SKM-1 treated with dmso at 0.1 percent for 144 hours (cell line): ENCODE results near the gene CDC27.
A peak's percentile ranks its signal among the peaks of the same experiment; 100 is the strongest.
"Not testable (repeated sequence)": the region's sequence is repeated elsewhere in the genome, so short reads cannot be mapped to it uniquely, and the experiment has no call there.

Experiments
- DNase-seq: peaks from one replicate; lab custom pipeline; 2025; ENCODE audit not compliant: unreplicated experiment; lab: John Stamatoyannopoulos, UW

The CDC27 gene

GRCh38 chr17:47145351-47145750 is 43.7 kb downstream of the CDC27 start:
- no peak for DNase-seq

DNA sequence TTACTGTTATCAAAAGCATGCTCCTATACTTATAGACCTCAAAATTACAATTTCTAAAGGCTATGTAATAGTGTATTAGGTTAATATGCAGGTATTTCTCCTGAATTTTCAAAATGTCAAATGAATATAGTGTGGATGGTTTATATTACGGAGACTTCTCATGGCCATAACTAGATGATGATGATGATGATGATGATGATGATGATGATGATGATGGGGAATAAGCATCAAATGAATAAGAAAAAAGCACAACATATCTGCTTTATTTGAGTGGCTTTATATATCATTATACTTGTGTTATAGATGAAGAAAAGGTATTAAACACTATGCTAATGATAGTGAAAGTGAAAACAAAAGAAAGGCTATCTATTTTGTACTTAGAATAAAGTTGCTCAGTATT is 53.9 kb downstream of the CDC27 start:
- no peak for DNase-seq

- DNase-seq, result not testable (repeated sequence)
Observed at GRCh38 chr17:47134354-47134753, 54.7 kb downstream of the CDC27 start.

DNA sequence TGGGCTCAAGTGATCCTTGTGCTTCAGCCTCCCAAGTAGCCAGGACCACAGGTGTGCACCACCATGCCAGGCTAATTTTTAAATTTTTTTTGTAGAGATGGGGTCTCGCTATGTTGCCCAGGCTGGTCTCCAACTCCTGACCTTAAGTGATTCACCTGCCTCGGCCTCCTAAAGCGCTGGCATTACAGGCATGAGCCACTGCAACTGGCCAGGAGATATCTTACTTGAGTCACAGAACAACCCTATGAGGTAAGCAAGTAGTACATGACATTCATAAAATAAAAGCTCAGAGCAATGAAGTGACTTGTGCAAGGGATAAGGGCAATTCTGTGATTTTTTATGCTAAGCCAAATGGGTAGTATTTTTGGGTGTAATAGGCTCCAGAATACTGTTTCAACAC is 57.3 kb downstream of the CDC27 start:
- DNase-seq, result no peak

- DNase-seq, result not testable (repeated sequence)
Observed at GRCh38 chr17:47126835-47127234, 62.3 kb downstream of the CDC27 start.

GRCh38 chr17:47123262-47123661 is 65.8 kb downstream of the CDC27 start:
- not testable (repeated sequence) for DNase-seq

DNA sequence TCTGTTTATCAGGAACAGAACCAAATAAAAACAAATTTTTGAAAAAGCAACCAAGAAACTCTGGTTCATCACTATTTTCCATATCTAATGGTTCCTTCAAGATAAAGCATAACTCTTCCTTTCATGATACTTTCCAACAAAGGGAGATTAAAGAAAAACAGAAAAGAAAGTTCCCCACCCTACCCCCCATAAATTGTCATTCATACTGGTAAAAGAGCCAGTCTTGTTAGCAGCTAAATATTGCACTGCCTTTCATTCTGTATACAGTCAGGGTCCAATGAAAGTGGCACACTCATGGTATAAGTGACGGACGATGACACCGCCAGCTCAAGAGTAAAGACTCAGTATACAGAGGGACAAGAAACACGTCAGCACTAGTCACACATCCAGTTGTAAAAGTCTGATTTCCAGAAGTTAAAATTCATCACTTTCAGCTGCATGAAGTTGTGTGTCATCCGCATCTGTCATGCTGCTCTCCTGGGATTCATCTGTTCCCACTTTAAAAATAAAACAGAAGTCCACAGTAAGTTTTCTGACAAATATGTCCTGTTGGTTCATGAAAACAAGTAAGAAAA is 68.5 kb downstream of the CDC27 start:
- no peak for DNase-seq

DNA sequence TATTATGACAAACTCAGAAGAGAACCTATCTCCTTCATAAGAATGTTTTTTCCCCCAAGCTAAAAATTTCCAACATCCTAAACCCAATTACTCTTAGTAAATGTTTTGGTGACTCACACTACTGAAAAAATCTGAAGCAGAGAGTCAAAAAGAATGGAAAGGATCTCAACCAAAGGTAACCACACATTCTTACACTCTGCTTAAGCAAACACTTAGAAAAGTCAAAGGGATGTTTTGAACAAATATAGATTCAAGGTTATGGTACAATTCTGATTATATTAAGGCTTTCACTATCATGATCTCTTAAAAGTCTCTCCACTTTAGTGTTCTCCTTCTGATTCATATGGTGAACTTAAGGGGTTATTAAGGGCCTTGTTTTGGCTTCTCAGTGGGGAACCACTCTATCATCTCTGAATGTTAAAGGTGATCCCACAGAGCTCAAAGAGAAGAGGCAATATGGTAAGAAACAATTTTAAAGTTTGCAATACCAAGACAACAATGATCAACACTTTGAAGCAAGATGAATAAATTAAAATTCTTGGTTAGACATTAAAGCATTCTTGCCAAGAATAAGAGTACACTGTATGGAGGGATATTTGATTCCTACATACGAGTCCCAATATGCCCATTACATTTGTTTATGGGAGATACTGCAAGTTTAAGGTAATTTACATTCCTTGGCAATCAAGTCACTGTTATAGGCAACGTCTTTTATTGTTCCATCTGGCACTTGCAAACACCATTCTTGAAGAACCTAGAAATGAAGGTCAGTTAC is 69.2 kb downstream of the CDC27 start:
- DNase-seq, result no peak

DNA sequence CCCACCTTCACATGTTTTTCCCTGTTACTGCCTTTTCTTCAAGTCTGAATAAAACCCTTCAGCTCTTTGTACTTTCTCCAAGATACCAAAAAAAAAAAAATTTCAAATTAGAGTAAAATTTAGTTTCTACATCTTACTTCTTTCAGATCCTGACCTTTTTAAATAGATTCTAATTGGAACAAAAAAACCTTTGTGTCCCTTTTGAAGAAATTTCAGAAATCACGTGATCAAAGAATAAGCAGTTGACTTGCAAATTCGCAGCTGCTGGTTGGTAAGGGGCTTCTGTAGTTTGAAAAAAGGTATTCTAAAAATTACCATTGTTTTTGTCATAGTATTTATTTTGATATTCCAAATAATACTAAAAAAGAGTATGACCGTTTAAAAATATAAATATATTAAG is 71.7 kb downstream of the CDC27 start:
- DNase-seq, result no peak

DNA sequence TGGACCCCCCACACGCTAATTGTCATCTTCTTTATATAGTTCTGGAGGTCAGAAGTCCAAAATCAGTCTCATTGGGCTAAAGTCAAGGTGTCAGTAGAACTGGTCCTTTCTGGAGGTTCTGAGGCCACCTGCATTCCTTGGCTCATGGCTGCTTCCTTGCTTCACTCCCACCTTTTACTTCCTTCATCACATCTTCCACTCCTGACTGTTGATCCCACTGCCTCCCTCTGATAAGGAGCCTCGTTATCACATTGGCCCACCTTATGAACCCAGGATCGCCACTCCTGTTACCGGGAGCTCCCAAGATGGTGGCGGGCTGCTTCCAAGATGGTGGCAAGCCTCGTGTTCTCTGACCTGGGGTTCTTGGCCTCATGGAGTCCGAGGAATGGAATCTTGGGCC is 83.0 kb downstream of the CDC27 start:
- no peak for DNase-seq

- not testable (repeated sequence) for DNase-seq
Observed at GRCh38 chr17:47105246-47105645, 83.8 kb downstream of the CDC27 start.

DNA sequence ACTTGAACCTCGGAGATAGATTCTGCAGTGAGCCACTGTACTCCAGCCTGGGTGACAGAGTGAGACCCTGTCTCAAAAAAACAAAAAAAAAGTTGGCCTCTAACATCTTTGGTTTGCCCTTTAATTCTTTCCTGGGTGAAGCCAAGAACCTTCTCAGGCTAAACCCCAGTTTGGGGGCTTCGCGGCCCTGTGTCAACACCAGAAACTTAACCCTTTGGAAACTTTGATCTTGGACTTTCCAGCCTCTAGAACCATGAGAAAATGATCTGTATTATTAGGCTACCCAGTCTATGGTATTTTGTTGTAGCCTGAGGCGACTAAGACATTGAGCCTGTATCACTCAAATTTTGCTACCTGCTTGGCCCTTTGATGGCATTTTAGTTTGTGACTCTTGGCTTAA is 86.2 kb downstream of the CDC27 start:
- no peak for DNase-seq

DNA sequence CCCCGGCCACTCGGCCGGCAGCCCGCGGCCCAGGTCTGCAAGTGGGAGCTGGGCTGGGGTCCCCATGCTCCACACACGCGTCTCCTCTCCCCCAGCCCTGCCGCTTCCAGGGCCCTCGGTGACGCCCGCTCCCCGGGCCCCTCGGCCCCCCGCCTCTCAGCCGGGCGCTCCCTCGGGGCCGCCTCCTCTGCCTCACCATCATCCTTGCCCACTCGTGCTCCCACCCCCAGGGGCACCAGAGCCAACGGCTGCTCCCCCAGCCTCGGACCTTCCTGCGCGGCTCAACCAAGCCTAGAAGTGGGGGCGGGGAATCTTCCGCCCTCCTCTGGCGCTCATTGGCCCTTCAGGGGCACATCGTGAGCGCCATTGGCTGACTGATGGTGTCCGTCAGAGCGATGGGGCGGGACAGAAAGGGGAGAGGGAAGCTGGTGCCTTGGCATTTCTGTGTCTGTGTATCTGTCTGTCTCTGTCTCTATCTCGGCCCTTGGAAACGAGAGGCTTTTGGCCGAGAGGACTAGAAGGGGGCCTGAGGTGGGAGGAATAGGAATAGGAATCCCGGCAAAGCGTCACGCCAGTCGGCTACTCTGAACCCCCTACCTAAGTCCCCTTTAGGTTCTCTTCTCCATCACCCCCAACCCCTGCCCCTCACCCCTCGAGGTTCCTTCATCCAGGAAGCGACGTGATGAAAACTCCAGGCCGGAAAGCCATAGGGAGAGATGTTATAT is 88.9 kb downstream of the CDC27 start:
- peak; percentile 77 for DNase-seq

DNA sequence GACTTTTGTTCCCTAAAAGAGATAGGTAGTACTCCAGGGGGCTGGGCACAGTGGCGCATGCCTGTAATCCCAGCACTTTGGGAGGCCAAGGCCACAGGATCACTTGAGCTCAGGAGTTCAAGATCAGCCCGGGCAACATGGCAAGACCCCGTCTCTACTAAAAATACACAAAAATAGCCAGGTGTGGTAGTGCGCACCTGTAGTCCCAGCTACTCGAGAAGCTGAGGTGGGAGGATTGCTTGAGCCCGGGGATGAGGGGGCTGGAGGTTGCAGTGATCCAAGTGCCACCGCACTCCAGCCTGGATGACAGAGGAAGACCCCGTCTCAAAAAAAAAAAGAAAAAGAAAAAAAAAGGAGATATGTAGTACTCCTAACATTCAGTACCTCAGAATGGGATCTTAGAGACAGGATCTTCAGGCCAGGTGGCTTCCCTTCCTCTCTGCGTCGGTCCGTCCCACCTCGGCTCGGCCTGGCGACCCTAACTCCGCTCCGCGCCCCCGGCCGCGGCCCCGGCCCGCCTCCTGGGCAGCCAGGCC is 89.6 kb downstream of the CDC27 start:
- DNase-seq, result no peak

GRCh38 chr17:47096343-47096742 is 92.8 kb downstream of the CDC27 start:
- no peak for DNase-seq

- DNase-seq, result no peak
Observed at GRCh38 chr17:47095268-47095667, 93.8 kb downstream of the CDC27 start.

GRCh38 chr17:47087093-47087492 is 102.0 kb downstream of the CDC27 start:
- no peak for DNase-seq

DNA sequence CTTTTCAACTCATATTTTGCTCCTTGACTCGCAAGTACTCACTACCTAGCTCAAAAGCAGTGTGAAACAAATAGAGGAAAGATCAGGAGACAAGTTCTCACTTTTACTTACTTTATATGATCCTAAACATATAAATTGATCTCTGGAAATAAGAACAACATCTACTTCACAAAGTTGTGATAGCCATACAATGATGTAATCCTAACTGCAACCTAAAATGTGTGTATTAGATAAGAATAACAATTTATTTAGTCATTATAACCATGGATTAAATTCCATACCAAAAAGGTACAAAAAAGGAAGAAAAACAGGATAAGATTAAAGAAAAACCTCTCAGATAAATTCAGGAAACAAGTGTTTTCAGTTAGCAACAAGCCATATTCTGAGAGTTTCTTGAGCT is 103.4 kb downstream of the CDC27 start:
- DNase-seq, result no peak

- DNase-seq, result no peak
Observed at GRCh38 chr17:47078801-47079200, 110.3 kb downstream of the CDC27 start.

DNA sequence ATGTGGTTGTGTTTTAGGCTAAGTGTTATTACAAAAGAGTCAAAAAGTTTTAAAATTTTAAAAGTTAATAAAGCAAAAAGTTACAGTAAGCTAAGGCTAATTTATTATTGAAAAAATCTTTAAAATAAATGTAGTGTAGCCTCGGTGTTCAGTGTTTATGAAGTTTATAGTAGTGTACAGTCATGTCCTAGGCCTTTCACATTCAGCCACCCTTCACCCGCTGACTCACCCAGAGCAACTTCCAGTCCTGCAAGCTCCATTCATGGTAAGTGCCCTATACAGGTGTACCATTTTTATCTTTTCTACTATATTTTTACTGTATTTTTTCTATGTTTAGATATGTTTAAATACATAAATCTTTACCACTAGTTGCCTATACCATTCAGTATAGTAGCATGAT is 111.5 kb downstream of the CDC27 start:
- no peak for DNase-seq

DNA sequence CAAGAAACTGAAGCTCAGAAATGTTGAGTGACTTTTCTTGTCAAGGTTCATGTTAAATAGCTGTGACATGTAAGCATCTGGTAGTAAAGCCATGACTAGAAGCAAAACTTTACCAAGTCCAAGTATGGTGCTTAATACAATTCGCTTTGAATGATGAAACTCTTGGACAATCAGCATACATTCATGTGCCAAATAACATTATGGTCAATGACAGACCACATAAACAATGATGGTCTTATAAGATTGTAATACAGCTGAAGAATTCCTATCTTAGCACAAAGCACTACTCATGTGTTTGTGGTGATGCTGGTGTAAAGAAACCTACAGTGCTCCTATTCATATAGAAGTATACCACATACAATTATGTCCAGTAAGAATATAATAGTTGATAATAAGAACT is 112.9 kb downstream of the CDC27 start:
- no peak for DNase-seq

DNA sequence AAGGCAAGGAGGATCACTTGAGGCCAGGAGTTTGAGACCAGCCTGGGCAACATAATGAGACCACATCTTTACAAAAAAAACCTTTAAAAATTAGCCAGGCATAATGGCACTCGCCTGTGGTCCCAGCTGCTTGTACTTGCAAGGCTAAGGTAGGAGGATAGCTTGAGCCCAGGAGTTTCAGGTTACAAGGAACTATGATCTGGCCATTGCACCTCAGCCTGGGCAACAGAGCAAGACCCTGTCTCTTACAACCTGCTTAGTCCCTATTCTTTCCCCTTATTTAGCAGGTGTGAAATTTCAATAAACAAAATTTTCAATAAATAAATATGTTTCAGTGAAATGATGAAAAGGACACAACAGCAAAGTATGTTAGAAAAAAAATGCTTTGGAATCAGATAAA is 114.7 kb downstream of the CDC27 start:
- not testable (repeated sequence) for DNase-seq
